Activated CD4-positive, alpha-beta T cell treated with anti-CD3 and anti-CD28 coated beads, Interleukin-2, amount 50 U/mL, for 16 hours (primary cell): Measurements from ENCODE around the gene FBXL17.

Experiments used
- DNase-seq: peaks from one replicate; pipeline ENCODE4 v3.0.0-alpha.2; 2020

Gene FBXL17

GRCh38 chr5:108146222-108146621 is 235.7 kb downstream of the FBXL17 start:
- DNase-seq = no peak

- no peak for DNase-seq
Measured at GRCh38 chr5:108145351-108145750, 236.5 kb downstream of the FBXL17 start.

GRCh38 chr5:108144332-108144731 is 237.6 kb downstream of the FBXL17 start:
- no peak for DNase-seq

GRCh38 chr5:108143581-108143980 is 238.3 kb downstream of the FBXL17 start:
- no peak for DNase-seq

- no peak for DNase-seq
Measured at GRCh38 chr5:108141676-108142075, 240.2 kb downstream of the FBXL17 start.

- DNase-seq = no peak
Measured at GRCh38 chr5:108136493-108136892, 245.4 kb downstream of the FBXL17 start.

GRCh38 chr5:108129129-108129528 is 252.8 kb downstream of the FBXL17 start:
- DNase-seq = no peak

GRCh38 chr5:108125771-108126511 is 256.0 kb downstream of the FBXL17 start:
- no peak for DNase-seq

GRCh38 chr5:108124596-108124995 is 257.3 kb downstream of the FBXL17 start:
- DNase-seq = no peak

- DNase-seq = no peak
Measured at GRCh38 chr5:108122702-108123101, 259.2 kb downstream of the FBXL17 start.

- DNase-seq = no peak
Measured at GRCh38 chr5:108118813-108119514, 262.9 kb downstream of the FBXL17 start.

- no peak for DNase-seq
Measured at GRCh38 chr5:108115673-108116072, 266.2 kb downstream of the FBXL17 start.

GRCh38 chr5:108113950-108114349 is 267.9 kb downstream of the FBXL17 start:
- no peak for DNase-seq

GRCh38 chr5:108111736-108112135 is 270.2 kb downstream of the FBXL17 start:
- no peak for DNase-seq

- no peak for DNase-seq
Measured at GRCh38 chr5:108109059-108109458, 272.8 kb downstream of the FBXL17 start.

GRCh38 chr5:108104448-108104847 is 277.4 kb downstream of the FBXL17 start:
- DNase-seq = no peak

- DNase-seq = no peak
Measured at GRCh38 chr5:108102463-108102862, 279.4 kb downstream of the FBXL17 start.

GRCh38 chr5:108101821-108102220 is 280.1 kb downstream of the FBXL17 start:
- DNase-seq = no peak

- no peak for DNase-seq
Measured at GRCh38 chr5:108101130-108101529, 280.8 kb downstream of the FBXL17 start.

GRCh38 chr5:108094800-108095199 is 287.1 kb downstream of the FBXL17 start:
- DNase-seq = no peak

GRCh38 chr5:108093186-108093585 is 288.7 kb downstream of the FBXL17 start:
- no peak for DNase-seq

GRCh38 chr5:108090946-108091345 is 291.0 kb downstream of the FBXL17 start:
- DNase-seq = no peak

GRCh38 chr5:108084105-108084504 is 297.8 kb downstream of the FBXL17 start:
- no peak for DNase-seq

- DNase-seq = no peak
Measured at GRCh38 chr5:108083232-108083631, 298.7 kb downstream of the FBXL17 start.

- no peak for DNase-seq
Measured at GRCh38 chr5:108081707-108082106, 300.2 kb downstream of the FBXL17 start.
